Activated CD4-positive, alpha-beta T cell treated with anti-CD3 and anti-CD28 coated beads, Interleukin-2, amount 50 U/mL, for 16 hours (primary cell): ENCODE results near the gene ANKEF1.

ENCODE experiments used
- DNase-seq: peaks from one replicate; pipeline ENCODE4 v3.0.0-alpha.2; 2020

Gene ANKEF1

GRCh38 chr20:10090588-10091166, 55.9 kb downstream of the ANKEF1 start:
- DNase-seq, result peak; percentile 39

- no peak for DNase-seq
Observed at GRCh38 chr20:10093087-10093591, 58.4 kb downstream of the ANKEF1 start.

DNA sequence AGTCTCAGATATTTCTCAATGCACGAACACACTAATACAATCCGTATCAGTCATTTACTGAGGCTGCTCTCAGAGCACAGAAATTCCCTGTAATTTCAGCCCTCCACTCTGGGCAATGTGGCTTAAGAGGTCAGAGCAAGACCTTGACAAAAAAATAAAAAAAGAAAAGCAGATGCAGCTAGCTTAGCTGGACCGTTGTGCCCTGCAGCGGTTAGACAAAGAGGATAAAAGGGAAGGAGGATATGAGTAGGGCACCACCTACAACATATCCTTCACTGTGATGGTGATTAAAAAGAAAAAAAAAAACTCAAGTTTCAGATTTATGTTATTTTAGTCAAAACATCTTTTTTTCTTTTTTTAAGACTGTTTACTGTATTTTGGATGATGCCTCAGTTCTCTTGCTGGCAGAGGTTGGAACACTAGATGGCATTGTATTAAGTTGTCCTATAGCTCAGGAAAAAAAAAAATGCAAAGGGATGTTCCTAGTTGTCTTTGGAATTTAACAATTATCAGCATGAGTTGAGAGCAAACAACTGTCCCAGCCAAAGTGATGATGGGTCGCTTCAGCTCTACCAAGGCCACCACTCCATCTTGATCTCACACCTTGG, 59.9 kb downstream of the ANKEF1 start:
- no peak for DNase-seq

GRCh38 chr20:10096790-10097189, 62.0 kb downstream of the ANKEF1 start:
- DNase-seq, result no peak

GRCh38 chr20:10105046-10105445, 70.3 kb downstream of the ANKEF1 start:
- no peak for DNase-seq
